Hepatic stellate cell (primary cell): ENCODE data around the gene HOATZ.

Experiments used
- DNase-seq: peaks from one replicate; pipeline ENCODE4 v3.0.0; 2011; ENCODE audit warnings: low spot score

HOATZ gene

DNA sequence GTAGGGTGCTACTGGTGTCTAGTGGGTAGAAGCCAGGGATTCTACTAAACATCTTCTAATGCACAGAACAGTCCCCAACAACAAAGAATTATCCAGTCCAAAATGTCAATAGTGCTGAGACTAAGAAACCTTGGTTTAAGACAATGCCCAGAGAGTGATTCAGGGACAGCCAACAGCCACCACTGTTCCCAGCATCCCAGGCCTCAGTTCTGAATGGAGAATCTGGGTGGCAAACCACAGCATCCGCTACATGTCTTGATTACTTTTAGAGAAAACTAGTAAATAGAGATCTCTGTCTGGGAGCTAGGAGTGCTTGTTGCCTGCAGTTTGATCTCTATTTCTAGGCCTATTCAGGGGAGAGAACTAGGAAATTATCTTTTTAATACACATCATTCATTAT lies 66.8 kb downstream of the HOATZ start:
- DNase-seq, result no peak

DNA sequence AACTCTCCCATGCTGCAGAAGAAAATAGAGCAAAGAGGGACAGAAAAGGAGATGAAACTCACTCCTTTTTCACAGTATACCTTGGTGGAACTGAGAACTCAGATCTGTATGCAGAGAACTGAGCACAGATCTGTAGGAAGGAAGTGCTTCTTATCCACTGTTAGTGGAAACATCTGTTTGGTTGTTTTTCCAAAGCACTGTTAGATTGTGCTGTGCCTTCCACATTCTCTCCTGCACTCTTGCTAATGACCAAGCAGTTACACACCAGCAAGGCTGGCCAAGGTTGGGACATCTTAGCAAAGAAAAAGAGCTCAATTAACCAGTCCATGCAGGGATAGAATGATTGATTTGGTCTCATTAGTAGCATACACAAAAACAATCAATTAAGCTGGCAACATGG lies 67.6 kb downstream of the HOATZ start:
- no peak for DNase-seq

DNA sequence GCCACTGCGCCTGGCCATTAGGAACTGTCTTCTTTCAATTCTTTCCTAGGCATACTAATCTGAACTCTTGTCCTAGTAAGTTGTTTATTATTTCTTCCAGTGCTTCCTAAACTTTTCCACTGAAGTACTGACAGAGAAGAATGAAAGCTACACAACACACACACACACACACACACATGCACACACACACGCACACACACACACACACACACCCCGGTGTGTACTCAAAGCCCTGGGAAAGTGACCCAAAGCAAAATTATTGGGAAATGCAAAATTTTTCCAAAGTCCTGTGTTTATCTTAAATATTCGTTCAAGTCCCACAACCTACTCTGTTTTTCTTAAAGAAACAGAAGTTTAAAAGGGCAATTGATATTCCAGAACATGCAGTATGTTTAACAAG lies 68.3 kb downstream of the HOATZ start:
- DNase-seq, result no peak

DNA sequence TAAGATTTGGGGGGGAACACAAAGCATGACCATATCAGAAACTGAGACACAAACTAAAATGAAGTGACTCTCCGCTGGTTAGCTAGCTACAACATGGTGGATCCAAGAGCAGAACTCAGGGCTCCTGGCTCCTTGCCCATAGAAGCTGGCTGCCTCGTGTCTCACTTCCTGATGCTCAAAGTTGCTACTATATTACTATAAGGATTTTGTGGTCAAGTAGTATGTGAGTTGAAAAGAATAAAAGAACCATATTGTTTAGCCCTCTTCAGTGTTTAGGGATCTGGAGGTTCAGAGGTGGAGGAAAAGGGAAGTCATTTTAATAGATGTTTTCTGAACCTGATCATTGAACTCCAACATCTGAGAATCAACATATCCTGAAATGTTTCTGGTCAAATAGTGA lies 70.8 kb downstream of the HOATZ start:
- DNase-seq, result no peak

DNA sequence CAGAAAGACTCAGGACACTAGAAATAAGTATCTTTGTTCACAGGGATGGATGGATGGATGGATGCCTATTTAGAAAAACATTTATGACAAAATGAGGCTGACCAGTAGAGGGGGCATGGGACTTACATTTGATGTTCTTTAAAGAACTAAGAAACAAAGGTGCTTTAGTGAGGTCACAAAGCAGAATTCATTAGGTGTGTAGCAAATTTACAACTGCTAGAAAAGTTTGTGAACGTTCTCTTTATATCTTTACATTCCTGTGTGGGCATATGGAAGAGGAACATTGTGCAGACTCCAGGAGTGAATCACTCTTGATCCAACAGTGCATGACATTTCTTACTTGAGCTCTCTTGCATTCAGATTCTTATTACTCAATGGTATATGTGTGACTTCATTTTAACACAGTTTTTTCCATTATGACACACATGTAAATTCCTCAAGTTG lies 71.8 kb downstream of the HOATZ start:
- DNase-seq, result no peak
